ENCODE data around the gene H2AZ1.
A peak's percentile ranks its signal among the peaks of the same experiment; 100 is the strongest.
"Not testable (repeated sequence)": the region's sequence is repeated elsewhere in the genome, so short reads cannot be mapped to it uniquely, and the experiment has no call there.

The H2AZ1 gene

DNA sequence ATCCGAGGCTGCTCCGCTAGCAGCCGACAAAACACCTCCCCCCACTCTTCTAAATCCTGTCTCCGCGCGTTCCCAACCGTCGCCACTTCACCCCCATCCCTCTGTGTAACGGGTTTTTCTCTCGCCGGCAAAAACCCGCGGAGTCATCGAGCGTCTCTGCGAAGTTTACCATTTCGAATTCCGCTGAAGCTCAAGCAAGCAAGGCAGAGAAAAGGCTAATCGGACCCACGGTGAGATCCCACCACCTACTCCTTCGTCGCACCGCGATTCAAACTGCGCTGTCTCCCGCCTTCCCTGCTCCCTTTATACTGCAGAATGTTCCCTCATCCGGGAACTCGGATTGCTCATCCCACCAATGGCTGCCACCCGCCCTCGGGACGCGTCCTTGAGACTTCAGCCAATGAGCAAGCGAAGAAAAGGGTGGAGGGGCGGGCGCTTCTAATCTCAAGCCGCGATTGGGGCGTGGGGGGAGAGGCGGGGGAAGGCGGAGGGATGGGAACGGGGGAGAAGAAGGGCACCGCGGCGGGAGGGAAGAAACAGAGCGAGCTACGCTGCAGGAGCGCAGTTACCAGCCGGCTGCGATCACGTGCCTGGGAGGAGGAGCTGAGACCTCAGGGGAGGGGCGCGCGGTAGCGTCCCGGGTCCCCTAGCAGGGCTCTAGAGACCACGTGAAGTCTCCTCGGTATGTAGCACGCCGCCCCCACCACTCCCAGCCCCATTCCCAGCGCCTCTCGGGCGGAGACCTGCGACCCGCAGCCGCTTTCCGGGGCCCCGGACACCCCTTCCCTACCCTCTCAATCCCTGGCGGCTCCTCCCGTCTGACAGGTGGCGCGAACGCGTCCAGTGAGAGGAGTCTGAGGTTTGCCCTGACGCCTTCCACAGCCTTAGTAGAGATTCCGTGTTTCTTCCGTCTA lies at the start of gene H2AZ1:
Gene H2AZ1 (minus strand): TSS at position 277 of the 914 bp plus-strand sequence. CDS start 105 bp downstream, at position 172.
- peak; percentile 78 to 99 (median 98) for DNase-seq

- DNase-seq = peak in 2 of 58 donors; percentile 2 to 5
These were observed 48.2 kb upstream of the H2AZ1 start for GRCh38 chr4:99998062-99998867.

DNA sequence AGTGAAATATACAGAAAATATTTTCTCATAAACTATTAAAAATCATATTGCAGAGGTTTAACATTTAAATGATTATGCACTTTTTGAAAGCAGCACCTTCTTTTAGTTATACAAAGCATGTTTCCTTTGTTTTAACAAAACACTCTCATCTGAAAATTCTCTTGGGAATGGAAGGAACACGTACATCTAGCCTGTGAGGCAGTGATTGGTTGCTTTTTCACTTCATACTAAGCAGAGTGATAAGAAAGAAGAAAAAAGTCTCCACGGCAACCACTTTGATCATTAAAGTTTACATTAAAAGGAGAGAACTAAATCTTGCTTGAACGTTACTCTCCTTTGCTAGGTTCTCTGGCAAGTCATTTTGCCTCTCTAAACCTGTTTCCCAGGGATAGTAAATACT lies 41.7 kb upstream of the H2AZ1 start:
- no peak for DNase-seq

DNA sequence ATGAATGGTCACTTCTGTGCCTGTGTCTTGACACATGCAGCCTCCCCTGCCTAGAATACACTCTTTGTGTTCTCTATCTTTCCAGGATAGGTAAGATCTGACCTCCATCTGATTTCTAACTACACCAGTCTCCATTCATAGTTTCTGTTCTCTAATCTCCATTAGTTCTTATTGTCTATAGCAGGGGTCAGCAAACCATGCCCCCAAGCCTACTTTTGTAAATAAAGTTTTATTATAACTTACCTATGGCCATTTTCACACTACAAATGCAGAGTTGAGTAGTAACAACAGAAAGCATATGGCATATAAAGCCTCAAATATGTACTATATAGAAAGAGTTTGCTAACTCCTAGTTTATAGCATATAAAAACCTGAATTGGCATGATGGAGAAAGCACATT lies 37.6 kb upstream of the H2AZ1 start:
- DNase-seq = no peak

GRCh38 chr4:99986792-99987191 lies 36.7 kb upstream of the H2AZ1 start:
- no peak for DNase-seq

- DNase-seq = no peak
These were observed 33.3 kb upstream of the H2AZ1 start for GRCh38 chr4:99983289-99983943.

GRCh38 chr4:99979872-99980271 lies 29.8 kb upstream of the H2AZ1 start:
- DNase-seq = no peak

- no peak for DNase-seq
These were observed 21.5 kb upstream of the H2AZ1 start for GRCh38 chr4:99971453-99972111.

- no peak for DNase-seq
These were observed 18.3 kb upstream of the H2AZ1 start for GRCh38 chr4:99968330-99968729.

DNA sequence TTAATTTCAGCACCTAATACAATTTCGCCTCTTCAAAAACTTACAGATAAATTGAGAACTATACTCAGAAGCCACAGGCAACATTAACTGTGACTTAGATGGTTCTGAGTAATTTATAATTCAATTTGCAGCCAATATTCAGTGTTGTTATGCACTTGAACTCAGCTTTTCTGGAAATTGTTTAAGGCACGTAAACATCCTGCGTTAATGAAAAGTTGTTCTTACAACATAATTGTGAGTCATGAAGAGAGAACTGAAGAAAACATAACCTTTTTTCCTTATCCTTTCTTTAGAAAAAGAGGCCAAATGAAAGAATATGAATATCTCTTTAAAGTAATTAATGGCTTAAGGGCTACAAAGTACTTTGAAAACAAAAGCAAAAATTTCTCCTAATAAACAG lies 16.6 kb upstream of the H2AZ1 start:
- no peak for DNase-seq

GRCh38 chr4:99965674-99966350 lies 15.7 kb upstream of the H2AZ1 start:
- DNase-seq = no peak

GRCh38 chr4:99965173-99965572 lies 15.1 kb upstream of the H2AZ1 start:
- DNase-seq = no peak

DNA sequence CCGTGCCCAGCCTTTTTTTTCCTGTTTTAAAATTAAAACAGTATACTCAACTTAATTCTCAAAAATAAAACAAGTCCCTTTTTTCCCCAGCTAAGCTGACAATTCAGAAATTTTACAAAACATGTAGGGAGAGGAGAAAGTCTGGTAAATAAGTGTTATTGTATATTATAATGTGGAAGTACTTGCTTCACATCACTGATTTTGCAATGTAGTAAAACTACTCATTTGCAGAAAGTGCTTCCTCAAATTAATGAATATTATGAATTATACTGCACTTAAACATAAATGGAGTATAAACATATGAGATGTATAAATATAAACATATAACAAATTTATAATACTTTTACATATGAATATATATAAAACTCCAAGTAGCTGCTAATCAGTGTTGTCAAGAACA lies 11.6 kb upstream of the H2AZ1 start:
- no peak for DNase-seq

GRCh38 chr4:99960648-99961047 lies 10.6 kb upstream of the H2AZ1 start:
- DNase-seq = no peak

DNA sequence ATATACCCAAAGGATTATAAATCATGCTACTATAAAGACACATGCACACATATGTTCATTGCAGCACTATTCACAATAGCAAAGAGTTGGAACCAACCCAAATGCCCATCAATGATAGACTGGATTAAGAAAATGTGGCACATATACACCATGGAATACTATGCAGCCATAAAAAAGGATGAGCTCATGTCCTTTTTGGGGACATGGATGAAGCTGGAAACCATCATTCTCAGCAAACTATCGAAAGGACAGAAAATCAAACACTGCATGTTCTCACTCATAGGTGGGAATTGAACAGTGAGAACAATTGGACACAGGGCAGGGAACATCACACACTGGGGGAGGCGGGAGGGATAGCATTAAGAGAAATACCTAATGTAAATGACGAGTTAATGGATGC lies 8.1 kb upstream of the H2AZ1 start:
- DNase-seq = not testable (repeated sequence)

DNA sequence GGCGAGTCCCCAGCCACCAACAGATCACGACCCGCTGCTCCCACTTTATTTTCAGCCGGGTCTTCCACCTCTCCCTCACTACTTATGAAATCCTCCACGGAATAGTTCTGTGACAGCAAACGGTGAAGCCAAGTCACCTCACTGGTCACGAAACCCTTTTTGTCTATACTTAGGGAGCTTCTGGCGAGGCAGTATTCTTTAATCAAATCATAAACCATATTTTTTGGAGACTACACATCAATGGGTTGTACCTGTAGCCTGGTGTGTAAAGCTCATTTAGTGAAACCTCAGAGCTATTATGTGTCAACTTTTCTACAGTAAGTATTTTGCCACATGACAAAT lies 809 bp upstream of the H2AZ1 start:
- no peak for DNase-seq

DNA sequence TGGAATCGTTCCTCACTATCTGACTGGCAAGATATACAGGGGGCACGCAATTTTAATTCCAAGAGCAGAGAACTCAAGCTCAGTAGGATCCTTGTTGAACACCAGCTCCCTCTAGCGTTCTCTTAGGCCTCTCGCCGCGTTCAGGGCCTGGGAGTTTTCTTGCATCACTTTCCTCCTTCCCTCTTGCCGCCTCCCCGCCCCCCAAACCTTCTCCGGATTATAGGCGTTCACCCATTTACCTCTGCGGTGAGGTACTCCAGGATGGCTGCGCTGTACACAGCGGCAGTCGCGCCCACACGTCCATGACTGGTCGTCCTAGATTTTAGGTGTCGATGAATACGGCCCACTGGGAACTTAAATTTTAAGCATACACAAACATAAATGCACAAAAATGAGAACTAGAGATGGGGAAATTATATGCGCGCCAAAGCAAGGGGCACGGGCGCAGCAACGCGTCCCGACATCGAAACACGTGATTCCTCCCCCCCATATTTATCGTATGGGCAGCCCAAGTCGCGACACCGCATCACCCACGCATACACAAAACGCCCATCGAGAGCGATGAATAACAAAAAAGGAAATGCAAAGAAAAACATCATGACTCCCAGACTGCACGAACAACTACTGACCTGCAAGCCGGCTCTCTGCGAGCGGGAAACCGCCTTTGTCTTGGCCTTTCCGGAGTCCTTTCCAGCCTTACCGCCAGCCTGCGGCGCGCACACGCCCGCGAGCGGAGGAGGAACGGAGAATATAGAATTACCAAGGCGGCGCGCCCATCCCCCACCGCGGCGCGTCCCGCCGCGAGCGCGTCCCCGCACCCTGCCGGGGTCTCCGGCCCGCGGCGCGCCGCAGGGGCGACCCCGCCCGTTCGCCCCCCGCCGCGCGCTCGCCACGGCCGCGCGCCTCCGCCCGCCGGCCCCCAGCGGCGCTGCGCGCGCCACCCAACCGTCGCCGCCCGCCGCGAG lies 759 bp downstream of the H2AZ1 start:
- DNase-seq = peak in 57 of 58 donors; percentile 15 to 93 (median 79)

DNA sequence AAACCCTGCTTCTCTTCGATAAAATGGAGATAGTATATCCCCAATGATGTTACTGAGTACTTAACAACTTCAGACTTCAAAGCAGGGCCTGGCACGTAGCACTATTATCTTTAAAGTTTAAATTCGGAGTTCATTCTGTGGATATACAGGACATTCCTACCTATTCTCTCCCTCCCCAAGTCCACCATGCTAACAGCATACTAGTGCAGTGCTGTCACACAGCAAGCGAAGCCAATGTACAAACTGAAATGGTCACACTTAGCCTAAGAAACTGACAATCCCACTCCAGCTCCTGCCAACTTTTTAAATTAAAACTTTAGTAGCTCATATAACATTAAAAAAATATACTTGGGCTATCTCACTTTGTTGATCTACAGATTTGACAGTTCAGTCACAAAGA lies 2.5 kb downstream of the H2AZ1 start:
- no peak for DNase-seq

GRCh38 chr4:99947190-99947578 lies 2.9 kb downstream of the H2AZ1 start:
- peak in 1 of 58 donors; percentile 17 for DNase-seq

All from anterior cingulate cortex (tissue), 58 donors.